IMR-90 (cell line): Measurements from ENCODE around the gene CABP7. TPM values are rescaled to one million over a fixed set of nuclear protein-coding genes. Genes with fewer than 3 reads are reported as not detected.

Experiments used
- ATAC-seq: fragments of 200-7000 bp; cut with Tn5 transposase; 2 replicates; pipeline ENCODE4 v1.9.1; 2020; ENCODE audit warnings: low read depth, mild to moderate bottlenecking, moderate library complexity
- BruUV-seq: library from RNA; stranded (reverse); fragments of 400-500 nt; replicated peaks from 2 replicates; lab custom pipeline; 2021; lab: Mats Ljungman, UMichigan
- CTCF ChIA-PET: fragments of 300-600 bp; formaldehyde crosslinking; extraction: SDS; loops from one replicate; lab custom pipeline; 2021; ENCODE audit warnings: antibody characterized with exemption; lab: Yijun Ruan, JAX
- POLR2A ChIA-PET: fragments of 300-600 bp; sonication (Branson Sonifier 250); formaldehyde crosslinking; loops from one replicate; lab custom pipeline; 2022; ENCODE audit warnings: antibody characterized with exemption; ENCODE audit not compliant: unreplicated experiment; lab: Charles Lee
- DNase-seq: peaks from one replicate; pipeline ENCODE4 v3.0.0; 2013
- H2AFZ ChIP-seq: replicated peaks from 2 replicates; pipeline ENCODE3; 2013; ENCODE audit warnings: low read length, mild to moderate bottlenecking; ENCODE audit not compliant: poor library complexity
- H2AK5ac ChIP-seq: 2 replicates; pipeline ENCODE4 v1.6.1; 2013; ENCODE audit warnings: low read depth, low read length, inconsistent platforms
- H2AK9ac ChIP-seq: replicated peaks from 2 replicates; pipeline ENCODE3; 2013; ENCODE audit warnings: mild to moderate bottlenecking, low read depth, low read length, moderate library complexity; ENCODE audit not compliant: poor library complexity
- H2BK120ac ChIP-seq: 2 replicates; pipeline ENCODE4 v1.6.1; 2013; ENCODE audit warnings: low read depth, low read length, inconsistent platforms
- H2BK15ac ChIP-seq: 3 replicates; pipeline ENCODE4 v1.6.1; 2013; ENCODE audit warnings: low read depth, low read length, inconsistent platforms
- H2BK20ac ChIP-seq: 2 replicates; pipeline ENCODE4 v1.6.1; 2013; ENCODE audit warnings: low read depth, mild to moderate bottlenecking, inconsistent platforms, low read length, moderate library complexity
- H2BK5ac ChIP-seq: 2 replicates; pipeline ENCODE4 v1.6.1; 2013; ENCODE audit warnings: mild to moderate bottlenecking, low read depth, low read length, inconsistent platforms; ENCODE audit not compliant: poor library complexity, severe bottlenecking
- H3K14ac ChIP-seq: replicated peaks from 2 replicates; pipeline ENCODE4 v1.6.1; 2013; ENCODE audit warnings: low read depth, low read length, inconsistent platforms
- H3K18ac ChIP-seq: 2 replicates; pipeline ENCODE4 v1.6.1; 2013; ENCODE audit warnings: low read depth, low read length, control low read depth
- H3K23ac ChIP-seq: 2 replicates; pipeline ENCODE4 v1.6.1; 2013; ENCODE audit warnings: low read depth, low read length, inconsistent platforms
- H3K27ac ChIP-seq: 2 replicates; pipeline ENCODE4 v1.5.1; 2013; ENCODE audit warnings: mild to moderate bottlenecking, control low read depth, low read length; ENCODE audit not compliant: insufficient read depth
- H3K27me3 ChIP-seq: 2 replicates; pipeline ENCODE4 v1.6.1; 2013; ENCODE audit warnings: low read length; ENCODE audit not compliant: control insufficient read depth, insufficient read depth
- H3K36me3 ChIP-seq: 2 replicates; pipeline ENCODE4 v1.6.1; 2013; ENCODE audit warnings: low read length, mixed read lengths; ENCODE audit not compliant: control insufficient read depth, insufficient read depth
- H3K4ac ChIP-seq: 2 replicates; pipeline ENCODE4 v1.6.1; 2013; ENCODE audit warnings: low read depth, low read length, inconsistent platforms
- H3K4me1 ChIP-seq: 2 replicates; pipeline ENCODE4 v1.6.1; 2013; ENCODE audit warnings: low read length, mixed read lengths; ENCODE audit not compliant: control insufficient read depth, insufficient read depth
- H3K4me2 ChIP-seq: 2 replicates; pipeline ENCODE4 v1.6.1; 2013; ENCODE audit warnings: low read depth, mild to moderate bottlenecking, control low read depth, low read length, moderate library complexity
- H3K4me3 ChIP-seq: 2 replicates; pipeline ENCODE4 v1.5.1; 2013; ENCODE audit warnings: low read depth, mild to moderate bottlenecking, control low read depth, low read length, moderate library complexity; ENCODE audit not compliant: insufficient read depth
- H3K56ac ChIP-seq: 2 replicates; pipeline ENCODE4 v1.6.1; 2013; ENCODE audit warnings: low read length, inconsistent platforms; ENCODE audit not compliant: insufficient read depth; ENCODE audit errors: extremely low read depth
- H3K79me1 ChIP-seq, 2 experiments: 2 replicates each; pipeline ENCODE4 v1.6.1; 2013; ENCODE audit warnings: low read length in 2 of 2, inconsistent platforms in 1 of 2, low read depth in 1 of 2
- H3K9ac ChIP-seq: 2 replicates; pipeline ENCODE4 v1.6.1; 2013; ENCODE audit warnings: low read depth, low read length, control low read depth
- H3K9me1 ChIP-seq: 2 replicates; pipeline ENCODE4 v1.6.1; 2013; ENCODE audit warnings: low read length, inconsistent platforms; ENCODE audit not compliant: insufficient read depth
- H3K9me3 ChIP-seq: 2 replicates; pipeline ENCODE4 v1.6.1; 2013; ENCODE audit warnings: low read length; ENCODE audit not compliant: control insufficient read depth, insufficient read depth
- H4K20me1 ChIP-seq: 2 replicates; pipeline ENCODE4 v1.6.1; 2013; ENCODE audit warnings: low read length, inconsistent platforms; ENCODE audit not compliant: insufficient read depth
- H4K5ac ChIP-seq: 2 replicates; pipeline ENCODE4 v1.6.1; 2013; ENCODE audit warnings: mild to moderate bottlenecking, low read depth, low read length, control low read depth
- H4K8ac ChIP-seq, 2 experiments: 2 replicates each; pipeline ENCODE4 v1.6.1; 2013; ENCODE audit warnings: low read depth in 2 of 2, low read length in 2 of 2, control low read depth in 1 of 2, inconsistent platforms in 1 of 2
- H4K91ac ChIP-seq: 2 replicates; pipeline ENCODE4 v1.6.1; 2013; ENCODE audit warnings: low read depth, low read length, inconsistent platforms; ENCODE audit not compliant: insufficient read depth
- BHLHE40 ChIP-seq: fragments of 150-350 bp; IDR thresholded peaks from 2 replicates; pipeline ENCODE4 v1.6.1; 2016; ENCODE audit warnings: mild to moderate bottlenecking, low read depth, low read length
- CEBPB ChIP-seq: IDR thresholded peaks from 2 replicates; pipeline ENCODE4 v1.6.1; 2012; ENCODE audit warnings: low read depth, low read length, improper control_type of control experiment
- ELK1 ChIP-seq: fragments of 150-350 bp; IDR thresholded peaks from 2 replicates; pipeline ENCODE4 v1.6.1; 2016; ENCODE audit warnings: low read depth, mild to moderate bottlenecking, low read length, moderate library complexity, borderline replicate concordance
- FOS ChIP-seq: fragments of 150-350 bp; IDR thresholded peaks from 2 replicates; pipeline ENCODE4 v1.6.1; 2016; ENCODE audit warnings: low read depth, low read length
- MAZ ChIP-seq: IDR thresholded peaks from 2 replicates; pipeline ENCODE4 v1.6.1; 2012; ENCODE audit warnings: low read depth, mild to moderate bottlenecking, low read length, improper control_type of control experiment, moderate library complexity, borderline replicate concordance
- USF2 ChIP-seq: fragments of 150-350 bp; IDR thresholded peaks from 2 replicates; pipeline ENCODE4 v1.6.1; 2017; ENCODE audit warnings: mild to moderate bottlenecking, antibody characterized with exemption, low read length, low read depth
- WGBS, 2 experiments: methylation state at CpG; one replicate each; pipeline versions ENCODE4 v1.1.5 to v1.1.7; 2013; ENCODE audit warnings: missing lambda C conversion rate in 2 of 2; ENCODE audit not compliant: insufficient read length in 1 of 2; ENCODE audit errors: extremely low coverage in 2 of 2; 5-methylcytosine and 5-hydroxymethylcytosine counted together
- dilution Hi-C: fragments of 300-500 bp; cut with HindIII; formaldehyde crosslinking; loops from one replicate; pipeline ENCODE4 v1.14.3; 2018; ENCODE audit warnings: low sequenced_read_pairs; ENCODE audit not compliant: unreplicated experiment
- in situ Hi-C: fragments of 300-500 bp; cut with MboI; formaldehyde crosslinking; loops from 3 replicates; pipeline ENCODE4 v1.14.3; 2019; ENCODE audit warnings: low sequenced_read_pairs, inconsistent platforms, mixed read lengths
- intact Hi-C: fragments of 100-400 bp; cut with micrococcal nuclease; formaldehyde crosslinking; loops from 2 replicates; pipeline ENCODE4 v1.10.0; 2022
- polyA plus RNA-seq, 3 experiments: library from polyadenylated mRNA; depleted of rRNA; stranded (reverse); fragments of >200 nt; gene quantifications; 2 replicates each; pipeline ENCODE4 v1.2.3, GENCODE V29; 2012; ENCODE audit warnings: low replicate concordance in 1 of 3
- total RNA-seq: library from RNA; depleted of rRNA; stranded (reverse); fragments of >200 nt; gene quantifications from 2 replicates; pipeline ENCODE4 v1.2.3, GENCODE V29; 2012

CABP7 gene
- total and polyA plus RNA-seq, 2 of the 4 experiments (the other 2 are of a cell fraction), result under 0.01 to 0.03 TPM

- Histone ChIP-seq H3K36me3 (no peaks in the 10 kb centered on the region), H4K8ac (no peak overlapping the region), H3K4me1 (peaks cover 14% of the 10 kb centered on the region), H3K56ac (no peak overlapping the region), H2BK120ac (no peak overlapping the region), H2BK20ac (no peak overlapping the region), H4K91ac (no peak overlapping the region), H2AK5ac (no peak overlapping the region), H2BK5ac (no peak overlapping the region), H3K23ac (no peak overlapping the region), H3K9me1 (0 out of 2 replicates have a peak, but pooled peaks cover 2% of the 10 kb centered on the region), H3K18ac (no peak overlapping the region), H3K4me3 (no peak overlapping the region), H2BK15ac (no peak overlapping the region), H3K4me2 (no peak overlapping the region), H2AK9ac (no peak overlapping the region), H3K79me1 (no peaks in the 10 kb centered on the region), H3K27ac (no peak overlapping the region), H3K27me3 (peaks cover 14% of the 10 kb centered on the region), H4K20me1 (peaks cover 11% of the 10 kb centered on the region), H3K4ac (no peak overlapping the region), H3K14ac (no peak overlapping the region), H3K9ac (no peak overlapping the region), H2AFZ (no peak overlapping the region), H3K9me3 (no peaks in the 10 kb centered on the region), H4K5ac (no peak overlapping the region)
- dilution Hi-C loops, result no loop called here
- WGBS, 2 experiments, result 65% methylated on average over 5 of the region's 7 CpGs; no CpG with 5 or more reads in 1 of the 2 experiments
- DNase-seq (no peak), ATAC-seq (no peak)
- TF ChIP-seq ELK1 (no peak), BHLHE40 (no peak), USF2 (no peak), FOS (no peak), MAZ (no peak), CEBPB (no peak)
- in situ Hi-C loops, result no loop called here
- ChIA-PET POLR2A (no interaction called here), CTCF (no interaction called here)
- BruUV-seq, result no TSS peak
- intact Hi-C loops, result loop anchor here (5.0 kb wide), 1 partner anchor 384 kb away; no protein-coding TSS in a partner anchor
These were observed 16.1 kb upstream of the CABP7 start for GRCh38 chr22:29703569-29704195.
